Fibroblast of skin of scalp (primary cell): Measurements from ENCODE around the gene USP17L12. TPM values are rescaled to one million over a fixed set of nuclear protein-coding genes. Genes with fewer than 3 reads are reported as not detected.
"Not testable (repeated sequence)": the region's sequence is repeated elsewhere in the genome, so short reads cannot be mapped to it uniquely, and the experiment has no call there.

Experiments used
- DNase-seq: peaks from one replicate; pipeline ENCODE4 v3.0.0-alpha.2; 2013
- polyA plus RNA-seq, 2 experiments: library from polyadenylated mRNA; unstranded; fragments of 120-200 nt; gene quantifications; one replicate each; pipeline ENCODE4 v1.2.1, GENCODE V29; 2013; ENCODE audit not compliant: insufficient read length in 2 of 2

USP17L12 gene
- not detected for polyA plus RNA-seq (2013, experiment 1 of 2; ENCODE audit: insufficient read length)
- not detected for polyA plus RNA-seq (2013, experiment 2 of 2; ENCODE audit: insufficient read length)

GRCh38 chr4:9219852-9220251 is at the start of gene USP17L12:
USP17L12 (plus strand) TSS chr4:9220152; CDS start chr4:9220152, 0 bp downstream.
- DNase-seq, result not testable (repeated sequence)

- DNase-seq, result not testable (repeated sequence)
These were observed 9.6 kb upstream of the USP17L12 start, which contains the start of gene USP17L10 for GRCh38 chr4:9210357-9210756. USP17L10 (plus strand) TSS chr4:9210657; CDS start chr4:9210657, 0 bp downstream.

GRCh38 chr4:9214701-9215100 is 5.3 kb upstream of the USP17L12 start:
- not testable (repeated sequence) for DNase-seq

GRCh38 chr4:9215105-9215504 is 4.8 kb upstream of the USP17L12 start, which contains the start of gene USP17L11:
USP17L11 (plus strand) TSS chr4:9215405; CDS start chr4:9215405, 0 bp downstream.
- not testable (repeated sequence) for DNase-seq

- DNase-seq, result not testable (repeated sequence)
These were observed 4.6 kb downstream of the USP17L12 start, which contains the start of gene USP17L13 for GRCh38 chr4:9224596-9224995. USP17L13 (plus strand) TSS chr4:9224896; CDS start chr4:9224896, 0 bp downstream.

GRCh38 chr4:9230249-9230648 is 10.3 kb downstream of the USP17L12 start:
- DNase-seq, result not testable (repeated sequence)

- DNase-seq, result not testable (repeated sequence)
These were observed 14.1 kb downstream of the USP17L12 start, which contains the start of gene USP17L15 for GRCh38 chr4:9234085-9234484. USP17L15 (plus strand) TSS chr4:9234385; CDS start chr4:9234385, 0 bp downstream.

GRCh38 chr4:9238461-9238860 is 18.5 kb downstream of the USP17L12 start:
- DNase-seq, result not testable (repeated sequence)

GRCh38 chr4:9243579-9243978 is 23.6 kb downstream of the USP17L12 start, which contains the start of gene USP17L17:
USP17L17 (plus strand) TSS chr4:9243879; CDS start chr4:9243879, 0 bp downstream.
- not testable (repeated sequence) for DNase-seq

- not testable (repeated sequence) for DNase-seq
These were observed 28.2 kb downstream of the USP17L12 start, which contains the start of gene USP17L18 for GRCh38 chr4:9247953-9248680. USP17L18 (plus strand) TSS chr4:9248630; CDS start chr4:9248630, 0 bp downstream.

GRCh38 chr4:9253078-9253477 is 33.1 kb downstream of the USP17L12 start, which contains the start of gene USP17L19:
USP17L19 (plus strand) TSS chr4:9253378; CDS start chr4:9253378, 0 bp downstream.
- DNase-seq, result not testable (repeated sequence)

GRCh38 chr4:9257824-9258223 is 37.9 kb downstream of the USP17L12 start, which contains the start of gene USP17L20:
USP17L20 (plus strand) TSS chr4:9258124; CDS start chr4:9258124, 0 bp downstream.
- DNase-seq, result not testable (repeated sequence)

GRCh38 chr4:9262572-9262971 is 42.6 kb downstream of the USP17L12 start, which contains the start of gene USP17L21:
USP17L21 (plus strand) TSS chr4:9262872; CDS start chr4:9262872, 0 bp downstream.
- not testable (repeated sequence) for DNase-seq

GRCh38 chr4:9267319-9267718 is 47.4 kb downstream of the USP17L12 start, which contains the start of gene USP17L22:
USP17L22 (plus strand) TSS chr4:9267619; CDS start chr4:9267619, 0 bp downstream.
- DNase-seq, result not testable (repeated sequence)
